COLO829 (cell line): Measurements from ENCODE around the gene LGMN.

Experiments
- DNase-seq: peaks from one replicate; pipeline ENCODE4 v3.0.0; 2012; ENCODE audit warnings: low spot score

LGMN gene

DNA sequence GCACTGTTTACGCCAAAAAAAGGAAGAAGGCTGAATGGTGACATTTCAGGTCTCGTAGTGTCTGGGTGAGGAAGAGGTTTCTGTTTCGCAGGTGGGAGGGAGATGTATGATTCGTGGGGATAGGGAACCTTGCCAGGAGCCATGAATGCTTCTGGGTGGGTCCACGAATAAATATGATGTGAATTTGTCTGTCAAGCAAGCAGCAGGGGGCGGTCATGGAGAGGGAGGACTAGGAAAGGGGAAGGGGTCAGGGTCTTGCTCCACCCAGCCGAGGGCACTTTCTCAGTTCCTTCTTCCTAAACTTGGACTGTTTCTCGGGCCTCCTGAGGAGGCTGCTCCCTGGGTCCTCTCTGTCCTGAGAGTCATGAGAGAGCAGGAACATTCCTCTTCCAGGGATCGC lies 72.5 kb downstream of the LGMN start:
- no peak for DNase-seq

DNA sequence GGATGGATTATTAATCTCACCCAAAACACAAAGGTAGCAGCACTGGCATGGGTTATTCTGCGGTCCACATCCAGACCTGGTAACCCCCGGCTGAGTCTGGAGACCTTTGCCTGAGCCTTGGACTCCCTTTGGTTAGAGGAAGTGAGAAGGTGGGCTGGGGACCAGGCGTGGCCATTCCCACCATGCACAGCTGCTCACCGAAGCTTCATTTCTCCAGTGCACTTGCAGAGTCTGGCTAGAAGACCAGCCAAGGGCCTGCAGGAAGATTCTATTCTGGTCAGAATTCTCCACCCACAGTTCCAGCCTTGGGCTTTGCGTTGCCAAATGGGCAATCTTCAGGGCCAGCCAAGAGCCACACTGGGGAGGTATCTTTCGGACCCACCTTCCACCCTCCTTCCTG lies 73.0 kb downstream of the LGMN start:
- DNase-seq = no peak

DNA sequence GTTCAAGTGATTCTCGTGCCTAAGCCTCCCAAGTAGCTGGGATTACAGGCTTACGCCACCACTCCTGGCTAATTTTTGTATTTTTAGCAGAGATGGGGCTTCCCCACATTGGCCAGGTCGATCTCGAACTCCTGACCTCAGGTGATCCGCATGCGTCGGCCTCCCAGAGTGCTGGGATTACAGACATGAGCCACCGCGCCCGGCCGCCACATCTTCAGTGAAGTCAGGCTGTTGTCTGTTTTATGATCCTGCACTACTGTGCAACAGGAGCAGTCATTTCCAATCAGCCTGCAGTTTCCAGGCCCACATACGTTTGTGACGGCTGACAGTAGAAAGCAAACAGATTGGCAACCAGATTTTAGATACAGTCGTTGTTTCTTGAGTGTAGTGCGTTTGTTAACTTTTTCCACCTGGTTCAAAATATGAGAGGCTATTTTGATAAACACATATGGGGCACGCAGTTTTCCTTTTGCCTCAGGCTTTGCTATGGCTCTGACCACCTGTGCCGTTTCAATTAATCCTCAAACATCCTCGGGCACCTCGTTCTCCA lies 74.8 kb downstream of the LGMN start:
- DNase-seq = no peak

DNA sequence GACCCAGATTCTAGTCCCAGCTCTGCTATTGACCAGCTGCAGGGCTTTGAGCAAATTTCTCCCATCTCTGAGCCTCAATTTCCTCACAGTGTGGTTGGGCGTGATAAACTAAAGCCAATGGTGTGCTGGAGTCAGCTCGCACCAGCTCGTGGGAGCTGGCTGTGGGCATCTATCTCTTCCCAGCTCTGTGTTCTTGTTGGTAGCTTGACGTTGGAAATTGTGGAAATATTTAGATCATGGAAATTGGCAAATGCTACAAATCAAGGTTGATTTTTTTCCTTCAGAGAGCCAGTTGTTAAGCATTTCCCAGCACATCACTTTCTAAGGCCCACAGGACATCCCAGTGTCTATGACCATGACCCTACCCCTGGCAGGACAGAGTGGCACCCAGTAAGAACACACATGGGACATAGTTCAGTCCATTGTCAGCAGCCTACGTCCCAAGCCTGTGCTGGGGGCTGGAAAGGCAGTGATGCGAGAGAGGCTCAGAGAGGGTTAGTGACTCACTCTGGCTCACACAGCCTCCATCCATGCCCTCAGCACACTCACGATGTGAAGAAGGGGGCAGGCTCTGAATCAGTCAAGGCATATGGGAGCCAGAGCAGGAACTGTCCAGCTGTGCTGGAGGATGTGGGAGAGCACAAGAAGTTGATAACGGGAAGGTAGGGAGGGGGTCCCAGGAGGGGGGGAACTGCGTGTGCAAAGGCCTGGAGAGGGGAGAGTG lies 77.6 kb downstream of the LGMN start:
- no peak for DNase-seq

DNA sequence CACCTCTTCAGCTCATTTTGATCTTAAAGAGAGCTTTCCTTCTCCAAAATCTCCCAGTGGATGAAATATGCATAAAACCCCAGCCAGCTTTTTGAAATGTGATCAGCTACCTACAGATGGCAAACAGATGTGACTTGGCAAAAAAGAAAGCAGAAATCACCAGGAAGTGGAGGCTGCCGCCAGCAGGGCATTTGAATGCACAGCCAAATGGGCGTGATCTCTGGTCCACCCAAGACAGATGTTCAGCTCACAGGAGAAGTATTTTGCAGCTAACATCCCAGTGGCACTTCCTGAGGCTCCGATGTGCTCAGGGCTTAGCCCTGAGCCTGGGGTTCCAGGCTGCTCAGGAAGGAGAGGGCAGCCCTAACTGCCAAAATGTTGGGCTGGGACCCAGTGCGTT lies 78.3 kb downstream of the LGMN start:
- DNase-seq = no peak

DNA sequence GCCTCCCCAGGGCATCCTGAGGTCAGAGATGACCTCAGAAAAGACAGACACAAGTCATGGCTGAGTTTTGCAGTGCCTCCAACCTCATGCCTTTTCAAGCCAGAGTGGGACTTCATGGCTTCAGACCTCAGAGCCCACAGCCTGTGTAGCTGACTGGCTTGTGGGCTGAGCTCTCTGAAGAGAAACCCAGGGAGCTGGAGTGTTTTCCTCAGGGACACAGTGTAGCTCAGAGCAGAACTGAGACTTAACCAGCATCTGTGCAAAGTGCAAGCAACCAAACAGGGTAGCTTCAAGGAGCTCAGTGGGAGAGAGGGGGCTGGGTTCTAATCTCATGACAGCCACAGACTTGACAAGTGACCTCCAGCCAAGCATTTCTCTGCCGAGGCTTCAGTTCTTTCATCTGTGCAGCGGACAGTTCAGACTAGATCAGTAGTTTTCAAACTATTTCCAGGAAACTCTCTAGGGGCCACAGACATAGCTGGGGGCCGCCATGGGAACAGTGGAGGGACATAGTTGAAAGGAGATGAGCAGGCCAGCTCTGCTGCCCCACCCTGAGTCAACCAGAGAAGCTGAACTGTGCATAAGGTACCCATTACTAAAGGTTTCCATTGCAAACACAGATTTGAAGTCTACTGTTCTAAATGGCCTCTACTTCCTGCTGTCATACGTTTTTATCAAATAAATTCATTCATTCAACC lies 80.0 kb downstream of the LGMN start:
- DNase-seq = no peak

DNA sequence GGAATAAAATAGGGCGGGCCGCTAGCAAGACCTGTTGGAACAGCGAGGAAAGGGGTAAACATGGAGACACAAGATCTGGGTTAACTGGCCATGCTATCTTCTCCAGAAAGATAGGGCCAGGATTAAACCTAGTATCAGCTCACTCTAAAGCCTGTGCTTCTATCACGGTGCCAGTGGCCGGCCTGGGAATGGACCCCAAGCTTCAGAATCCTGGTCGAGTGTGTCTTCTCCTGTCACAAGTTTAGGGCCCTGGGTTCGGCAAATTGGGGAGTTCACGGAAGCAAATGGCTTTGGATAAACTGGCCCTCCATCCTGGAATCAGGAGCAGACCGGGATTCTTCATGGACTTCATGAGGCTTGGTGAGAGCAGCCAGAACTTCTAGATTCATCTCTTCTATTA lies 82.2 kb downstream of the LGMN start:
- DNase-seq = no peak

DNA sequence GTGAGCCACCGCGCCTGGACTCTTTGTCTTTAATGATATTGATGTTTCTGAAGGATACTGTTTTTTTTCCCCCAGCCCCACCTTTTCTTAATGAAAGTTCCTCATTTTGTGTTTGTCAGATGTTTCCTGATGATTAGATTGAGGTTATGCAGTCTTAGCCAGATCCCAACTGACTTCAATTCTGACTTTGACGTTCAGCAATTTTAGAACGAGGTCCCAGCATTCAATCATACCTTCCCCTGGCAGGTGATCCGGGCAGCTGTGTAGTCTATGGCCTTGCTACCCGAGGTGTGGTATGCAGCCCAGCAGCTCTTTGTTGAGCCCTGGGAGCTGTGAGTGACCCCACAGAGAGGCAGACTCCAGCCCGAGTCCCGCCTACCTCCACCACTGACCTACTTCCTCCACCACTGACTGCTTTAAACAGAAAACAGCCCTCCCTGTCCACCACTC lies 82.7 kb downstream of the LGMN start:
- DNase-seq = no peak

DNA sequence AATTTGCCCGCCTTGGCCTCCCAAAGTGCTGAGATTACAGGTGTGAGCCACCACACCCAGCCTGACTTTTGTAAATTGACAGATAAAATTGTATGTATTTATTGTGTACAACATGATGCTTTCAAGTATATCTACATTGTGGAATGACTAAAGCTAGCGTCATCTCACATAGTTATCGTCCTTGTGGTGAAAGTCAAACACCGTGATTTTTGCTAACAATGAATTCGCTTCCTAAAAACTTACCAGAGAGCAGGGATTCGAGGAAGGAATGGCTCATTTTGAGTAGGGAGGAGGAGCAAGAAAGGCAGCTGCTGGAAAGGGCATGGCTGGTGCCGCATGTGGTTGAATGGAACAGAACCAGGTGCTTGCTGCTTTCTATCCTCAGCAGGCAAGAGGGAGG lies 85.4 kb downstream of the LGMN start:
- no peak for DNase-seq

DNA sequence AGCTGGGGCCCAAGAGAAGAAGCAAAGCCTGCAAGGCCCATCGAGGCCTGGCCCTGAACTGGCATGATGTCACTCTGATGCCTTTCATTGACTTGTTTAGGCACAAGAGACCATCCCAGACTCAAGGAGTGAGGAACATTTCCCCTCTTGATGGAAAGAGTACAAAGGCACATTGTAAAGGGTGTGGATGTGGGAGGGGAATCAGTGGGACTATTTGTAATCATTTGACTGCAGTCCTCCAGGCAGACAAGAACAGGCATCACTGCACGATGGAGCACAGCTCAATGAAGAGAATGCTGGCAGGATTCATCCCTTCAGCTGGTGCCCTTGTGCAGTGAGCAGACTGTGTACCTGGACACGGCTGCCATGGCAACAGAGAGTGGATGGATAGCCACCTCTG lies 87.9 kb downstream of the LGMN start:
- DNase-seq = peak; percentile 18

DNA sequence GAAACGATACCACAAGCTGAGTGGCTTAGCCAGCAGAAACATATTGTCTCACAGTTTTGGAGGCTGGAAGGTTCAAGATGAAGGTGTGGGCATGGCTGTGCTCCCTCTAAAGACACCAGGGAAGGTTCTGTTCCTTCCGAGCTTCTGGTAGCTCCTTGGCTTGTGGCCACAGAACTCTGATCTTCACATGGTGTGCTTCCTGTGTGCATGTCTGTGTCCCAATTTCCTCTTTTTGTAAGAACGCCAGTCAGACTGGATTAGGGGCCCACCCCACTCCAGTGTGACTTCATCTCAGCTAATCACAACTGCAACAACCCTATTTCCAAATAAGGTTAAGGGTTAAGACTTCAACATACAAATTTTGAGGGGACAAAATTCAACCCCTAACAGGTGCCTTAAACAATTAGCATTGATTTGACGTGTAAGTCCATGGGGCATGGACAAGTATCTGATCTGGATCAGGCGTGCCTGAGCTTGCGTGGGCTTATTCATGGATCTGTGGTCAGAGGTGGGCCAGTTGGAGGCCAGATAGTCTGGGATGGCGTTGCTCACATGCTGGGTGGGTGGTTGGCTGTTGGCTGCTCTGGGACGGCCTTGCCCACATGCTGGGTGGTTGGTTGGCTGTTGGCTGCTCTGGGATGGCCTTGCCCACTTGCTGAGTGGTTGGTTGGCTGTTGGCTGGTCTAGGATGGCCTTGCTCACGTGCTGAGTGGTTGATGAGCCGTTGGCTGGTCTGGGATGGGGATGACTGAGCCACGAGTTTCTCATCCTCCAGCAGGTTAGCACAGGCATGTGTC lies 88.5 kb downstream of the LGMN start:
- no peak for DNase-seq

DNA sequence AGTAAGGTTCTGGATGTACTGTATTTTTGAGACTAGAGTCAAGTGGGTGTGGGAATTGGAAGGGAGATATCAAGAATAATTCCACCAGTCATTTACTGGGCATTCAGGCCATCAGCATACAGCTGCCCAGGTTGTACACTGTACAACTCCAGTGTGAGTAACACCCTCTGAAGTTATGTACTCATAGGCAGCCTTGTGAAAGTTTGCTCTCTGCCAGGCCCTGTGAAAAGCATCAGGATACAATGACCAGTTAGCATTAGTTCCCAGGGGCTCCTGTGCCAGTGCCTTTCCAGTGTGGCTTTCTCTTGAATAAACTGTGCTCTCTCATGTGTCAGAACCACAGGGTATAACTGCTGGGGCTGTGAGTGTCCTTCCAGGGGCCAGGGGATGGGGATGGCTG lies 89.7 kb downstream of the LGMN start:
- no peak for DNase-seq

DNA sequence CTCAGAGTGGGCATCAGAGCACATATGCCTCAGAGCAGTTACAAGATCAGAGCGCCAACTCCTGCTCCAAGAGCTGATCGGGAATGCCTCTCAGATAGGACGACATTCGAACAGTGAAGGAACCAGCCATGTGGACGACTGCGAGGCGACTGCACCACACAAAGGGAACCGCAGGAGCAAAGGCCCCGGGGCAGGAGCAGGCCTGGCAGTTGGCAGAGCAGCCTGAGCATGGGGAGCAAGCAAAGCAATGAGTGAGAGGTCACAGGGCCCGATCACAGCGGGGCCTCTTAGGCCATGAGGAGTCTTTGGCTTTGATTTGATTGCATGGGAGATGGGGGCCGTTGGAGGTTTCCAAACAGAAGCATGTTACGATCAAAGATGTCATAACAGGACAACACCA lies 90.3 kb downstream of the LGMN start:
- DNase-seq = no peak

DNA sequence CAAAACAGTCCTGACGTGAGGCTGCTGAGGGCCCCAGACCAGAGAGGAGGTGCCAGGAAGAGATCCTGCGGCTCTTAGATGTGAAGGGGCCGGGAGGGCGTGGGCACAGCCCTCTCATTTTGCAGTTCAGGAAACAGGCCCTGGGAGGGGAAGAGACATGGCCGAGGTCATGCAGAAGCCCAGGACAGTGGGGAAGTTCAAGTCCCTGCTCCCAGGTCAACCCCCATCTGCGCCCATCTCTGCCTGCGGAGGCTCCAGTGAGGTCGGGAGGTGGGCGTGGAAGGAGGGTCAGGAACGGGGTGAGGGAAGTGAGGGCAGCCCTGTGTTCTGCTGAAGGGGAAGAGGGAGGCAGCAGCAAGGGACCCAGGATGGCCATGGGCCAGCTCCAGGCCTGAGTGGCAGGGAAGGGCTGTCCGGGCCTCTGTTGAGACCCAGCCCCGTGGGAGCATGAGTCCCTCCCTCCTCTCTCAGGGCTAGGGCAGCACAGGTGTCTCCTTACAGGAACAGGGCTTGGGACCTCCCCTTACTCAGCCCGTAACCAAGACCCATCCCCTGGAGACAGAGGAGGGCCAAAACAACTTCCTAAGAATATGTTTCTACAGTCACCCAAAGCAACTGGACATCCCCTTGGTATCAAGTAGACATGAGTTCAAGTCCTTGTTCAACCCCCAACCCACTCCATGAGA lies 90.8 kb downstream of the LGMN start:
- no peak for DNase-seq

DNA sequence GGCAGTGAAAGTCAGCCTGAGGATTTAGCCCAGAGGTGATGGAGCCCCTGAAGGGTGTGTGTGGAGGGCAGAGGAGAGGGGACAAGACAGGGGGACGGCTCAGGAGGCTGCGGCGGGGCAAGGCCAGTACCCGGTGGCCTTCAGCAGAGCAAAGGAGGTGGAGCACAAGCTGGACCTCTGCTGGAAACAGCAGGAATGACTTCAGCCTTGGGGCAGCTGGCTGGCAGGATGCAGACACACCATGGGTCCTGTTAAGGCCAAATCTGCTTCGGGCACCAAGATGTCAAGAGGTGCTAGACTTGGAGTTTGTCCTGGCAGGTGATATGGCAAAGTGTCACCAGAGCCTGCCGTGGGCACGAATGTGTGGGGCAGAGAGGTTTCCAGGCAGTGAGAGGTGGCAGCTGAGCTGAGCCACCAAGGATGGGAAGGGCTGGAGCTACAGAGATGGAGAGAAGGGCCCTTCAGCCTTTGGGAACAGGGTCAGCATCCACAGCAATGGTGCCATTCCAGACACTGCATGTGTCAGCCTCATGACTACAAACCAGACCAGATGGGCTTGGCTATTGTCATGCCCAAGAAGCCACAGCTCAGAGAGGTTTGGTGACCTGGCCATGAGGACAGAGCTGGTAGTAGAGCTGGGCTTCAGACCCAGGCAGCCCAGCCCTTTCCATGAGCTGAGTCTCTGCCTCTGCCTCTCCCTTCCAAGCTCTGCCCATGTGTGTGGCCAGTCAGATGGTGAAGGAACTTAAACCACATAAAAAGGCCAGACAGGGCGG lies 91.9 kb downstream of the LGMN start:
- DNase-seq = no peak

DNA sequence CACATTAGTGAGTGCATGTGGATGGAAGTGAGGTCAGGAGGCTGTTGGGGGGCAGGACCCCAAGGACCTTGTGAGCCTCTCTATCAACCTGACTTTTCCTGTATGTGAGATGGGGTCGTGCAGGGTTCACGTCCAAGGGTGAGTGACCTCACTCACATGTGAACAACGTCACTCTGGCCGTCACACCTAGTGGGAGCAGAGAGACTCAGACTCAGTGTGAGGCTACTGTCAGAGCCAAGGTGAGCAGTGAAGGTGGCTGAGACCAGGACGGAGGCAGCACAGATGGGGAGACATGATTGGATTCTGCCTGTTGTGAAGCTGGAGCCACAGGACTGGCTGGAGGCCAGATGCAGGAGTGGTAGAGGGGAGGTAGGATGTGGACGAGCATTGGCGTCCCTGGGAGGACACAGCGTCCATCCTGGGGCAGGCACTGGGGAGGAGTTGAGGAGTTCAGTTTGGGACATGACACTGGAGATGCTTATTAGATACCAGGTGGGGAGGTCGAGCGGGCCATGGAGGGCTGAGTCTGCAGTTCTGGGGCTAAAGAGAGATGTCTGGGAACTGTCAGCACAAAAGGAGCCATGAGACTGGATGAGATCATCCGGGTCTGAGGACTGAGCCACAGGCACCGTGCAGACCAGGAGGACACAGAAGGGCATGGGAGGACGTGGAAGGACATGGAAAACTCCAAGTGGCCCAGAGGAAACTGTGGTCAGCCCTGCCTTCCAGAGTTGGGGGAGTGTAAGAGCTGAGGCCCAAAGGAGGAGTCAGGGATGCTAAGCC lies 92.8 kb downstream of the LGMN start:
- no peak for DNase-seq

DNA sequence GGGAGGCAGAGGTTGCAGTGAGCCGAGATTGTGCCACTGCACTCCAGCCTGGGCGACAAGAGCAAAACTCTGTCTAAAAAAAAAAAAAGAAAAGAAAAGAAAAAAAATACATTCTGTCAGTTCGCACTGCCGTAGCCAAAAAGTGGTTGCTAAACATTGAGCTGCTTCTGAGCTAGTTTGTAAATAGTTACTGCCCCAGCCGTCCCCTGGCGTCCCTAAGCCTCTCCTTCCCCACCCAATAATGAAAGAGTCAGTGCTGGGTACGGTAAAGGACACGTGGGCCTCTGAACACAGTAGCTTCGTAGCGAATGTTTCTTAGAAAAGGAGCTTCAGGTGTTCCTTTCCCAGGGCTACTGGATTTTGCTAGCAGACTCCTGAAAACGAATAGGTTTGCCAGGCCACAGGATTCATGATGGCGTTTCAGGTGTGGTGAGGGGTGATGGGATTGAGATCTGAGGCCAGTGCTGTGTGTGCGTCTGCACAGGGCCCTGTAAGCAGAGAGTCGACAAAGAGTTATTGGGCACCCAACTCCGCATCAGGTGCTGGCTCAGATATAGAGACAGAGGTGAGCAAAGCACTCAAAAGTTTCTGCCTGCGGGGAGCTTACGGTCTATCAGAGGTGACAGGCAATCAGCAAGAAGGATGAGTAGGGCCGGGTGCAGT lies 94.1 kb downstream of the LGMN start:
- DNase-seq = no peak
